Activated naive CD8-positive, alpha-beta T cell treated with anti-CD3 and anti-CD28 coated beads, Interleukin-2, amount 10 ng/mL, durations not matched to agents 7 days and 5 days (primary cell): ENCODE data around the gene SMU1. TPM values are rescaled to one million over a fixed set of nuclear protein-coding genes. Genes with fewer than 3 reads are reported as not detected.
"Not testable (repeated sequence)": the region's sequence is repeated elsewhere in the genome, so short reads cannot be mapped to it uniquely, and the experiment has no call there.

Experiments used
- ATAC-seq: fragments of 150-1000 bp; cut with Tn5 transposase; one replicate; pipeline ENCODE4 v1.10.0; 2021; ENCODE audit warnings: low read depth, moderate library complexity
- POLR2A ChIA-PET: fragments of 350-600 bp; sonication (Branson Sonifier 250); formaldehyde crosslinking; loops from one replicate; lab custom pipeline; 2021; ENCODE audit warnings: antibody characterized with exemption; lab: Charles Lee
- DNase-seq: peaks from one replicate; pipeline ENCODE4 v3.0.0; 2021
- H3K27ac Mint-ChIP-seq: one replicate; pipeline ENCODE4 v1.8.0; 2022; ENCODE audit warnings: mild to moderate bottlenecking, mixed read lengths
- H3K27me3 Mint-ChIP-seq: one replicate; pipeline ENCODE4 v1.8.0; 2022; ENCODE audit warnings: mild to moderate bottlenecking, moderate library complexity, mixed read lengths
- H3K36me3 Mint-ChIP-seq: one replicate; pipeline ENCODE4 v1.8.0; 2021; ENCODE audit warnings: mild to moderate bottlenecking, mixed read lengths
- H3K4me1 Mint-ChIP-seq: one replicate; pipeline ENCODE4 v1.8.0; 2021; ENCODE audit warnings: mixed read lengths
- H3K4me3 Mint-ChIP-seq: one replicate; pipeline ENCODE4 v1.8.0; 2022; ENCODE audit warnings: mild to moderate bottlenecking, moderate library complexity, mixed read lengths
- H3K9me3 Mint-ChIP-seq: one replicate; pipeline ENCODE4 v1.8.0; 2021; ENCODE audit warnings: mixed read lengths
- total RNA-seq, 2 experiments: library from RNA; stranded (reverse); gene quantifications; one replicate each; pipeline ENCODE4 v1.2.3, GENCODE V29; 2021

Gene SMU1
- total RNA-seq, 2 experiments from 2014 or later, result 22.2 to 22.9 TPM

DNA sequence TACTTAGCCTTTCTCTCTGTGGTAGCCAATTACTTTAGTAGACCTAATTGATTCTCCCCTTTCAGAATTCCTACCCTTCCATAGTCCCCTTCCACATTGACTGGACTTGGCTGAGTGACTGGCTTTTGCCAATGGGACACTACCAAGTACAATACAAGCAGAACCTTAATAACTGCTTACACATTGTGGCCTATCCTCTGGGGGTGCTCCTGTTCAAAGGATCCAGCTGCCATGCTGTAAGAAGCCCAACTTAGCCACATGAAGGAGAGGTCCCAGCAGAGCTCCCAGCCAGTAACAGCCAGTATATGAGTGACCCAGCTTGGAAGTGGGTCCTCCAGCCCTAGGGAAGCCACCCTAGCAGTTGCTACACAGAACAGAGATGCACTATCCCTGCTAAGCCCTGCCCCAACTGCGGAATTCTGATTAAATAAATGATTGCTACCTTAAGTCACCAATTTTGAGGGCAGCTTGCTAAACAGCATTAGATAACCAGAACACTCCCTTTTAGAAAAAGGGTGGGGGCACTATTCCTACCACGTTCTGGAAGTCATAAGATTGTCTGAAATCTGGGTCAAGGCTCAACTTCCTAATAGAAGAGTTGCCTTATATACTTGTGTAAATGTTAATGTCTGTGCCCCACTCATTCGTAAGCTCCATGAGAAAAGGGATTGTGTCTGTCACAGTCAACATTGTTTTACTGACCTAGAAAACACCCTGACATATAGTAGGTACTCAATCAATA lies 64.0 kb downstream of the SMU1 start:
- POLR2A ChIA-PET, result interaction anchor here (2.5 kb wide), 1 partner anchor 12 kb away, joined by 9 read pairs; the partner anchor contains the start of gene DNAJA1
- no peak for DNase-seq
- ATAC-seq, result no peak
- Mint-ChIP-seq H3K4me3 (no peak overlapping the region), H3K27me3 (no peaks in the 10 kb centered on the region), H3K9me3 (no peaks in the 10 kb centered on the region), H3K27ac (no peak overlapping the region), H3K36me3 (no peaks in the 10 kb centered on the region), H3K4me1 (no peaks in the 10 kb centered on the region)

DNA sequence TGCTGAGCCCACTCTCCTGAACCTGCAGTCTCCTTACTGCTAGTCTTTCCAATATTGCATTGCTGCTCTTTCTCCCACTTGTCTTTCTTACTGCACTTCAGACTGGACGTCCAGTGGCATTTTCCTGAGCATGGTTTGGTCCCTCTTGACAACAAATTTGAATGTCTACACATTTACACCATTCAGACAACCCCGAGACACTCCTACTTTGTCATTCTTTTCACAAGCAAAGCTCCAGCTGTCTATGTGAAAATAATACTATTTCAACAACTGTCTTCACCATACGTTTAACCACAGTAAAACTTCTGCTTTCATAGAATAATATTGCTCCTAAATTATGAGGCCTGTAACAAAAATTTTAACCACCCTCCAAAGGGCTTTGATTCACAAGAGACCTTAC lies 64.6 kb downstream of the SMU1 start:
- Mint-ChIP-seq H3K4me1 (no peaks in the 10 kb centered on the region), H3K27me3 (no peaks in the 10 kb centered on the region), H3K27ac (no peak overlapping the region), H3K36me3 (no peaks in the 10 kb centered on the region), H3K4me3 (no peak overlapping the region), H3K9me3 (no peaks in the 10 kb centered on the region)
- ATAC-seq (no peak), DNase-seq (no peak)
- POLR2A ChIA-PET, result interaction anchor here (1.1 kb wide), 1 partner anchor 13 kb away, joined by 3 read pairs; no protein-coding TSS in a partner anchor

DNA sequence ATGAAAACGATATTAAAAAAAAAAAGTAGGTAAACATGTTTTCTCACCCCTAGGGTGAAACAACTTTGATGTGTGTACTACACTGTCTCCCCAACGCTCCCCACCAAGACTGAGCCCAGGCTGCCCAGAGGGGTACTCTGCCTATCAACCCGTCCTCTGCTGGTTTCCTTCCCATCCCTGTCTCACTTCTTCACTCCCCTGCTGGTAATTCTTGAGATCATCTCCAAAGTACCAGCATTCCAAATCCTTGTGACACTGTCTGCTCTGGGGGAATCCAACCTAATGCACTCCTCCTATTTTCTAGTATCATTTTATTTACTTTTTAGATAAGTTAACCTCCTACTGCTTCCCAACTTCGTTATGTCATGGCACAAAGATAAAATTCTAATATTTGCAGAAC lies 68.7 kb downstream of the SMU1 start:
- Mint-ChIP-seq H3K4me3 (no peak overlapping the region), H3K27ac (no peak overlapping the region), H3K9me3 (no peaks in the 10 kb centered on the region), H3K27me3 (no peaks in the 10 kb centered on the region), H3K4me1 (peaks cover under 1% of the 10 kb centered on the region), H3K36me3 (no peaks in the 10 kb centered on the region)
- ATAC-seq (no peak), DNase-seq (no peak)
- POLR2A ChIA-PET, result no interaction called here

DNA sequence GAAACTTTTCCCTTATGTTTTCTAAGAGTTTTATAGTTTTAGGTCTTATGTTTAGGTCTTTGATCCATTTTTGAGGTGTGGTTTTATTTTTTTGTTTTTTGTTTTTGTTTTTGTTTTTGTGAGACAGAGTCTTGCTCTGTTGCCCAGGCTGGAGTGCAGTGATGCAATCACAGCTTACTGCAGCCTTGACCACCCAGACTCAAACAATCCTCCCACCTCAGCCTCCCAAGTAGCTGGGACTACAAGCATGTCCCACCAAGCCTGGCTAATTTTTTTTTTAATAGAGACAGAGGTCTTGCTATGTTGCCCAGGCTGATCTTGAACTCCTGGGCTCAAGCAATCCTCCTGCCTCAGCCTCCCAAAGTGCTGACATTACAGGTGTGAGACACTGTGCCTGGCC lies 71.1 kb downstream of the SMU1 start:
- H3K9me3 Mint-ChIP-seq, H3K4me1 Mint-ChIP-seq, H3K27me3 Mint-ChIP-seq, H3K27ac Mint-ChIP-seq, ATAC-seq, H3K36me3 Mint-ChIP-seq, POLR2A ChIA-PET, DNase-seq, H3K4me3 Mint-ChIP-seq: not testable (repeated sequence)

DNA sequence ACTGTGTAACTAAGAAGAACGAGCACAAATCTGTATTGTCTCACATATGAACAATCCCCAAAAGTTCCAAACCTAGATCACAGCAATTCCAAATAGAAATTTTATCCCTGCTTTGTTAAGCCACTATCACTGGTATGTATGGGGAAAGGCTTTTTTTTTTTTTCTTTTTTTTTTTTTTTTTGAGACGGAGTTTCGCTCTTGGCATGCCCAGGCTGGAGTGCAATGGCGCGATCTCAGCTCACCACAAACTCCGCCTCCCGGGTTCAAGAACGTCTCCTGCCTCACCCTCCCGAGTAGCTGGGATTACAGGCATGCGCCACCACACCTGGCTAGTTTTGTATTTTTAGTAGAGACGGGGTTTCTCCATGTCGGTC lies 75.8 kb downstream of the SMU1 start:
- H3K9me3 Mint-ChIP-seq, H3K27me3 Mint-ChIP-seq, ATAC-seq, DNase-seq: not testable (repeated sequence)
- peak overlapping the region; percentile 98 for H3K4me3 Mint-ChIP-seq
- H3K27ac Mint-ChIP-seq, result peak overlapping the region; percentile 98
- H3K36me3 Mint-ChIP-seq, result peaks cover 14% of the 10 kb centered on the region
- peaks cover 26% of the 10 kb centered on the region for H3K4me1 Mint-ChIP-seq
- POLR2A ChIA-PET, result interaction anchor here (0.6 to 6.2 kb wide), 7 partner anchors 21 to 498 kb away, joined by 3 to 62 read pairs (median 5); partner anchors contain the start of genes DNAJA1 and SMU1

DNA sequence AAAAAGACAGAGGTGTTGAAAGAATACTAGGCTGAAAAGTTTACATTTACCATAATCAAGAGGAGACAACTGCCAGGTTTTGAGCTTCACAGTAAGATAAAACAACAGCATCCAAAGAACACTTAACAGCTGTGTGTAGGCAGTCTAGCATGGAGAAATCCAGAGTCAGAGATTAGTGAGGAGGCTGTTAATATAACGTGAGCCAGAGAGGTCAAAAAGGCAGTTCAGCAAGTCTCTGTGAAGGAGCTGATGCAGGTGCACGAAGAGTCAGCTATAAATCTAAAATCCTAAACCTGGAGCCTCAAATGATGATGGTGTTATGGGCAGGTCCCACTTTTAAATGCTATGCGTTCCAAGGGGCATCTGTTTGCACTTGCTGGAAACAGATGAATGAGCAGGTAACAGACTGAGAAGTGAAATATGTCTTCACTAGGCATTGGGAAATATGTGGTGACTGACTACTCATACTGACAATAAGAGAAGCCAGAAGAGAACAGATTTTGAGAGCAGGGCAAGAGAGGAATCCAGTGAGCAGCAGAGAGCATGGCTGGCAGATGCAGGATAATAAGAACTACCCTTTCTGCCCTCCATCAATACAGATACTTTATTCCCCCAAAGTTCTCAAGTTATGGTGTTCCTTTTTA lies 83.8 kb downstream of the SMU1 start:
- Mint-ChIP-seq H3K9me3 (no peaks in the 10 kb centered on the region), H3K27ac (no peak overlapping the region), H3K36me3 (peaks cover 19% of the 10 kb centered on the region), H3K4me3 (no peak overlapping the region), H3K4me1 (peaks cover 14% of the 10 kb centered on the region), H3K27me3 (no peaks in the 10 kb centered on the region)
- ATAC-seq, result no peak
- no peak for DNase-seq
- POLR2A ChIA-PET, result no interaction called here

DNA sequence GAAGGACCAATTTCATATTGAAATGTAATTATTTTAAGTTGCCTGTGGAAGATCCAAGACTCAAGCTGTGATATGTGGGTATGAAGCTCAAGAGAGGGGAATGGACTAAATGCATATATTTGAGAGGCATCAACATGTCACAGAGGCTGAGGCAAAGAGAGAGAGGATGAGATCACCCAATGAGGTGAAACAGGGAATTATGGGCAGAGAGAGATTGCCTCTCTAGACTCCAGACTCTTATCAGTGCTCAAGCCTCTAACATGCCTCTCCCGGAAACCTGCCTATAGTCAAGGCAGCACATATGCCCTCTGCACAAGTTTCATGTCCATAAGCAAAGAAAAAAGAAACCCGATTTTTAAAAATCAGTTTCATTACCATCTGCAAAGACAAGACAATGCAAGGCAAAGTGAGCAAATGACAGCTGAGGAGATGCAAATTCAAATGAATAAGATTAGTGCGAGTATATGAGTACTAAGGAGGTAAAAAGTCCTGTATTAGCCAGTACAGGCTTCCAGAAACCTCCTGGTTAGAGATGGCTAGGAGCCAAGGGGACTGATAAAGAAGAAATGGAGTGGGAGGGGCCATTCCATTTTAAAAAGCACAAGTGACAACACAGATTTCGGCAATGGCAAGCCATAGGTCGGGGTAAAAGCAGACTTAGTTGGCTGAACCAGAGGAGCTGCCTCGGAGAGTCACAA lies 84.4 kb downstream of the SMU1 start:
- ATAC-seq (no peak), DNase-seq (no peak)
- Mint-ChIP-seq H3K9me3 (no peaks in the 10 kb centered on the region), H3K36me3 (peaks cover 21% of the 10 kb centered on the region), H3K4me3 (no peak overlapping the region), H3K27me3 (no peaks in the 10 kb centered on the region), H3K4me1 (peaks cover 10% of the 10 kb centered on the region), H3K27ac (no peak overlapping the region)
- POLR2A ChIA-PET, result no interaction called here

Other genes starting within 250 kb of the SMU1 start
- gene APTX, start 75.0 kb downstream of the SMU1 start, total RNA-seq, result 10 to 100 TPM; 29.4 to 30.4 TPM
- gene DNAJA1, start 51.4 kb downstream of the SMU1 start, total RNA-seq, result 100 to 1,000 TPM in 1 of 2 experiments, 10 to 100 TPM in 1; 99.1 to 102 TPM
- gene B4GALT1, start 90.7 kb upstream of the SMU1 start, total RNA-seq, result 10 to 100 TPM; 34.6 to 35.7 TPM
- gene SPINK4, start 163.5 kb upstream of the SMU1 start, total RNA-seq, result not detected
- 10 to 100 TPM; 63.8 to 73.2 TPM for gene BAG1, start 188.0 kb upstream of the SMU1 start, total RNA-seq
- gene CHMP5, start 188.4 kb upstream of the SMU1 start, total RNA-seq, result 10 to 100 TPM; 96.1 to 97.1 TPM
- gene NFX1, start 213.8 kb upstream of the SMU1 start, total RNA-seq, result 10 to 100 TPM; 47.4 to 48.2 TPM